SK-N-DZ (cell line): ENCODE data around the gene RNF19B.
A peak's percentile ranks its signal among the peaks of the same experiment; 100 is the strongest.

Source experiments
- DNase-seq: peaks from one replicate; pipeline ENCODE4 v3.0.0-alpha.2; 2015; ENCODE audit warnings: low spot score

RNF19B gene

GRCh38 chr1:32901823-32902534 lies 62.6 kb downstream of the RNF19B start:
- DNase-seq = no peak

DNA sequence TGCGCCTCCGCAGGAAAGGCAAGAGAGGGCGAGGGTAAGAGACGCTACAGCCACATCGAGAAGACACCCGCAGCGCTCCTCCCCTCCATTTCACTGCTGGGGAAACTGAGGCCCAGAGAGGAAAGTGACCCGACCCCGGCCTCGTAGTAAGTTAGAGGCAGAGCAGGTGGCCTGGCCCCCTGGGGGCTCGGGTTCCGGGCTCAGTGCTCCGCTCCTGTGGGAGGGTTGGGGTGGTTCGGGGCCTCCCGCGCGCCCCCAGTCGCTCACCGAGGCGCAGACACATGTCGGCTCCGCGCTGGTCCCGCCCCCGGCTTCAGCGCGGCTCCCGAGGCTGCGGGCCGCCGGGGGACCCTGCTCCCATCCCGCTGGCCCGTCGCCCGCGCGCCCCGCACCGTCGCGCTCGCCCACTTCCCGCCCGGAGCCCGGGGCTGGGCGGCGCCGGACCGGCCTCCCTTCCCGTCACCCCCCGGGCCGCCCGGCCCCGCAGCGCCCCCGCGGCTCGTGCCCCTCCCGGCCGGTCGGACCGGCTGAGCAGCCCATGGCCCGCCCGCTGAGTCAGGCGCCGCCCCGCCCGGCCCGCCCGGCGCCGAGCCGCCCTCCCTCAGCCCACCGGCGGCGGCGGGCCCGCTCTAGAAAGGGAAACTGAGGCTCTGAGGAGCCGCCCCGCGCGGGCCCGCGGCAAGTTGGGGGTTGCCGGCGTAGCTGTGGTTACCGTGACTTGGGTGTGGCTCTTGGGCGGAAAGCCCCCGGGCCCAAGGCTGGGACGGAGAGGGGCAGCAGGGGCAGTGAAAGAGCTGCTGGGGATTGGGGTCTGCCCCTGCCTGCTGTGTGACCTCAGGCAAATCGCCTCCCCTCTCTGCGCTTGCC lies 63.4 kb downstream of the RNF19B start, which contains the start of gene TMEM54:
TSS of gene TMEM54 (minus strand) at position 434 of the 867 bp plus-strand sequence. CDS start at position 283, 151 bp downstream.
- DNase-seq = no peak

DNA sequence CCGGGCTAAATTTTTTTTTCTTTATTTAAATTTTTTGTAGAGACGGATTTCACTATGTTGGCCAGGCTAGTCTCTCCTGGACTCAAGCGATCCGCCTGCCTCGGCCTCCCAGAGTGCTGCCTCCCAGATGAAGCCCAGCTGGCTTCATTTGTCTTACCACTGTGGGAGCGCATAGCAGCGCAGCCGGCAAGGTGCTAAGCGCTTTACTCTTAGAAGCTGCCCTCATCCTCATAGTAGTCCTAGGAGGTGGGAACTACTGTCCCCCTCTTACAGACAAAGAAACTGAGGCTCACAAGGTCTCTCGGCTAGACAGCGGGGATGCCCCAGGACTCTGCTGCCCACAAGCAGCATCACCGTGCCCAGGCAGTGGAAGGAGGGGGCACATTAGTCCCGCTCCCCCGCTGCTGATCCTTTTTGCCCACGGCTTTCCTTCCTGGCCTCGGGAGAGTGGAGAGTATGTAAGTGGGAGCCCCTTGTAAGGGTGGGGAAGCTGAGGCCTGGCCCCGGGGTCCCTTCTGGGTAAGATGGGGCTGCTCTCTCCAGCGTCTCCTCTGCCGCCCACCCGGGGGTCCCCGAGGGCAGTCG lies 64.1 kb downstream of the RNF19B start:
- no peak for DNase-seq

DNA sequence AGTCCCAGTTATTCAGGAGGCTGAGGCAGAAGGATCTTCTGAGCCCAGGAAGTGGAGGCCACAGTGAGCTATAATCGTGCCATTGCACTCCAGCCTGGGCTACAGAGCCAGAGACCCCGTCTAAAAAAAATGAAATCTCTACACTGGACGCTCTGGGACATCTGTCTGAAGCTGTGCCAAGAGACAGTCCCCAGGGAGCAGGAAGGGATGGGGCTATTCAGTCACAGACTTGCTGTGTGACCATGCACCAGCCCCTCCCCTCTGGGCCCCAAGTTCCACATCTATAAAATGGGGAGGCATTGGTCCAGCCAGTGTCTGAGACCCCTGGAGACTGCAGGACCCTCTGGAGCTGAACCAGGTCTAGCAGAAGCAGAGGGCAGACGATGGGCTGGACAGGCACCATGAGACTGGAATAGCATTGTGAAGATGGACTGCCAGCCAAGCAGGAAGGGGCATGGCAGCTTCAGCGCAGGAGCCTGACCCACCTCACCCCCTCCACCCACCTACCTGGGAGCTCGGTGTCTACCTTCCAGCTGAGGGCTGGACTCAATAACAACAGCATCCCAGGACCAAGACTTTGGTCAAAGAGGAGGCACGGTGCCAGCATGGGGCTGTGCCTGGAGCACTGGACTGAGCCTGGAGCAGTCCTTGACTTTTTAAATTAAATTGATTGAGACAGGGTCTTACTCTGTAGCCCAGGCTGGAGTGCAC lies 64.9 kb downstream of the RNF19B start:
- DNase-seq = no peak

DNA sequence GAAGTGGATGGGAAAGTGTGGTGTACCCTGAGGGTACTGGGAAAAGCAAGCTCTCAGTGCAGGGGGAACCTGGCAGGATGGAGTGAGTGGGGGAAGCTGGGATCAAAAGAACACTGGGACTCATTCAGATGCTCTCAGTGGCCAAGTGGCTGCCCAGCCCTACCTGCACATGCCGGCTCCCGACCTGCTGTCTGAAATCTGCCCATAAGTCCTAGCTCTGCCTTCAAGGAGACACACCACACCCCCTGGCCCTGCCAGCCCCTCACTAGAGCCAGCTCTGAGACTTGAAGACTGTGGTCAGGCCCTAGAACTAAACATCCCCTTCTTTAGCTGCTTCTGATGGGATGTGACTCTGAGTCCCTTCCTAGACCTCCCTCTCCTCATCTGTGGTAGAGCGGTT lies 65.7 kb downstream of the RNF19B start:
- DNase-seq = no peak

- DNase-seq = no peak
These were observed 66.6 kb downstream of the RNF19B start for GRCh38 chr1:32898056-32898455.

- no peak for DNase-seq
These were observed 67.2 kb downstream of the RNF19B start for GRCh38 chr1:32897082-32898049.

- no peak for DNase-seq
These were observed 68.2 kb downstream of the RNF19B start for GRCh38 chr1:32896451-32896850.

DNA sequence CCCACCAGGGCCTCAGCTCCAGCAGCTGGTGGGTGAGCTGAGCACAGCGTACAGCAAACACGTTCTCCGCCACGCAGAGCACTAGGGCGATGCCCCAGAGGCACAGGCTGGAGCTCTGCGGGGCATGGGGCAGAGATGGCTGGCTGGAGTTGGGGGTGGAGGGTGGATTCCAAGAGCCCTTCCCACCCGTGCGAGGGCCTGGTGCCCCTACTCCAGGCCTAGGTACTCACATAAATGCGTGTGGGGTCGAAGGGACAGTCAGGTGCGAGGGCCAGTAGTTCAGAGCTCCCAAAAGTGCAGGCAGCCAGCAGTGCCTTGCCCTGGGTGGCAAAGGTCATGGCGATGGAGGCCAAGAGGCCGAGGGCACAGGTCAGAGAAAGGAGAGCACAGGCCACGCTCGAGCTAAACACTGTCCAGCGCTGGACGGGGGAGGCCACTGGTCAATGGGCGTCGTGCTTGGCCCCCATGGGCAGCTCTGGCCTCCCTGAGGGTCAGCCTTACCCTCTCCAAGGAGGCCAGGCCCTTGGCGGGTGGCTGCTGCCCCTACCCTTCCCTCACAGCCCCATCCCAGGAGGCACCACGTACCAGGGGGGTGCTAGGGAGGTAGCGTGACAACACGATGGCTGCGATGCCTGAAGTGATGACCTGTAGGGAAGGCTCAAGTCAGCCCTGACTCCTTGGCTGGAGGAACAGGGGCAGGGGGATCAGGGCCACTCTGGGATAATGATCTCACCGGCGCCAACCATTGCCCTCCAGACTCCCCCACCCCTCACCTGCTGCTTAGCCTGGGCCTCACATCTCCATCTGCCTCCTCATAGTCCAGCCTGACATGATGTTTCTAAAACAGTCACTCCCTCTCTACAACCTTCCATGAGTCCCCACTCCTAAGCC lies 69.0 kb downstream of the RNF19B start:
- no peak for DNase-seq

DNA sequence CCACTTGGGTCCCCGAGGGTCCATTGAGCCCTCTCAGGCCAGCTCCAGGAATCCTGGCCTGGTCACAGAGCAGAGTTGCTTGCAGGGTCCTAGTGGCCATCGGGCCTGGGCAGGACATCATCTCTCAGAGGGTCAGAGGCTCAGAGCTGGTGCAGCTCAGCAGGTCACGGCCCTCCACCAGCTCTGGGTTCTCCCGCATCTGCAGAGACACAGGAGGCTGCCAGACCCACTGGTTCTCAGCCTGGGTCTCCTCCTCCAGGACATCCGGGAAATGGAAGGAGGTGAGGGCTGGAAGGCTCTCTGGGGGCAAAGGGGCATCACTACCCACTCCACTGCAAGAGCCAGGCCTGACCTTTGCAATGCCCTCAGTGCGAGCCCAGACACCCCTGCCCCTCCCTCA lies 69.9 kb downstream of the RNF19B start:
- DNase-seq = no peak

DNA sequence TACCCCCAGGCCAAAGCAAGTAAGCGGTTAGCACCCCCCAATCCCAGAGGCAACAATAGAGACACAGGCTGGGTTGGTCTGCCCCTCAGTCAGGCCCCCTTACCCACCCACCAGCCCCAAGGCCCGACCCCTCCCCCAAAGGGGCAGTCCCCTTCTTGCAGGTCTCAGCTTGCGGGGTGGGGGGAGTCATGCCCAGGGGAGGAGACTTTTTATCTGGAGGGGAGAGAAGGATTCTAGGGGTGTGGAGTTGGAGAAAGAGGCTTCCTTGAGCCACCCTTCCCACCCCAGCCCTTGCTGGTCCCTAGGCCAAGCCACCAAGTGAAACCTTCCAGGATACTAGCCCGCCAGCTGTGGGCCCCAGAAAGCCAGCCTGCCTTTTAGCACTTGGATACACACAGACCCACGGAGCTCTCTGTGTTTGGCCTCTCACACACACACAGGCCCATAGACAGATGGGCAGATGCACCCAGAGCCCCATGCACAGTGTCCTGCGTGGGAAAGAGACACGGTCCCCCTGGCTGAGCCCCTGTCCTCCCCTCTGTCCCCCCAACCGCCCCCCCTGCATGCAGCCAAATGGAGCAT lies 70.5 kb downstream of the RNF19B start:
- no peak for DNase-seq

- DNase-seq = no peak
These were observed 71.2 kb downstream of the RNF19B start for GRCh38 chr1:32893198-32894018.

DNA sequence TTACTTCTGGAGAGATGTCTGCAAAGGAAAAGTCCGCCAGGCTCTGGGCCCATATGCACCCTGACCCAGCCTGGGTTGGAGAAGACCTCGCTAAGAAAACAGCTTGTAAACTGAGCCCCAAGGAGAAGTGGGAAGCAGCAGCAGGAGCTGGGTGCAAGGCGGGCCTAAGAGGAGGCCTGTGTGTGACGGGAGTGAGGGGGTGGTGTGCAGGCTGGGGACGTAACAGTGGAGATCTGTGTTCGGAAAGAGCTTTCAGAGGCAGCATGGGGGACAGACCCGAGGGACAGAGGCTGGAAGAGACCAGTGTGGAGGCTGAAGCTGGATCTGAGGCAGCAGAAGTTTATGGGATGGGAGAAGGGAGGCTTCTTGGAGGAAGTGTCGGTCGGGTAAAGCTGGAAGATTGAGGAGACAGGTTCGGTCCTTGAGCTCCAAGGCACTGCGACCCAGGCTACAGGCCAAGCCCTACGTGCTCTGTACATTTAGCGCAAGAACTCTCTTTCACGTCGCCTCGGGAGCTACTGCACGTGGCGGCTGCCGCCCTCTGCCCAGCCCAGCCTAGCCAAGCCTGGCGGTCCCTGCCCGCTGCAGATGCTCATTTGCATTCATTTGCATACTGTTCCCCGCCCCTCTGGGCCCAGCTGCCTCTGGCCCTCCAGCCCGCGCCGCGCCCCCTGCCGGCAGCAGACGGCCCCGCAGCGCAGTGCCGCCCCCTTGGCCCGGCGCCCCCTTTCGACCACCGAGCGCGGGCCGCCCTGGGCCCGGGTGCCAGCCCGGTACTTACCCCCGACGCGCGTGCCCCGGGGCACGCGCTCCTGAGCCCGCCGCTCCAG lies 72.0 kb downstream of the RNF19B start:
- peak; percentile 61 for DNase-seq

DNA sequence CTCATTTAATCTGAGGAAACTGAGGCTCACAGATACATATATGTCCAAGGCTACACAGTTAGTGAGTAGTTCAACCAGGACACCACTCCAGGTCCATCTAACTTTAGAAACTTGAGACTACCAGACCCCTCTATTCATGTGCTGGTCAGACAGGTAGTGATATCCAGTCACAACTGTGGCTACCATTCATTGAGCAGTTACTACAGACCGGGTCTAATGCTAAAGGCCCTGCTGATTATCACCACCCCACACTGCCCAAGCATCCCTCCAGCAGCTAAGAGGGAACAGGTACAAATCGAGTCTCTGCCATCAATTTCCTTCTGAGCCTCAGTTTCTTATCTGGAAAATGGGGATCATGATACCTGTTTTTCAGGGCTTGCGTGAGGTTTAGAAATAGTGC lies 73.0 kb downstream of the RNF19B start:
- DNase-seq = no peak

GRCh38 chr1:32891241-32891570 lies 73.4 kb downstream of the RNF19B start:
- DNase-seq = no peak

- DNase-seq = no peak
These were observed 73.9 kb downstream of the RNF19B start for GRCh38 chr1:32890516-32891240.

DNA sequence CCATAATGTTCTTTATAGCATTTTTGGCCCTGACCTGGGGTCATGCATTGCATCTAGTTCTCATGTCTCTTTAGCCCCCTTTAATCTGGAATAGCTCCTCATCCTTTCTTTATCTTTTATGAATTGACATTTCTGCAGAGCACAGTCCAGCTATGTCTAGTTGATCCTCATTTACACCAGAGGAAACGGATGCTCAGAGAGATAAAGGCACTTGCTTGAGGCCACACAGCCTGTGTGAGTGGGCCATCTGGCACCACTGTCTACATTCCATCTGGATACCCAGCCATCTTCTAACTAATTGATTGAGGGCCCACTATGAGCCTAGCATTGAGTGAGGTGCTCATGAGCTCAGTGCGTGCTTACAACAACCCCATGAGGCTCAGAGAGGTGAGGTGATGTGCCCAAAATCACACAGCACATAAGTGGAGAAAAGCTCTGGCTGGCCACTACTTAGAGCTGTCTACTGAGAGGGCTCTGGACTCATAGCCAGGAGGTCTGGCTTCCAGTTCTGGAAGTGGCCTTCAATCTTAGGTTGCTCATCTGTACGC lies 74.8 kb downstream of the RNF19B start:
- DNase-seq = no peak
